Sigmoid colon (tissue), 3 donors: Measurements from ENCODE around the gene GUCY1A2.

Experiments
- CTCF ChIP-seq, 4 experiments: fragments of 450-650 bp in 3 of 4; fragments of 200-600 bp in 1 of 4; IDR thresholded peaks; one replicate each; pipeline ENCODE4 v1.5.1; 2016 to 2019; ENCODE audit warnings: antibody characterized with exemption in 4 of 4, mild to moderate bottlenecking in 3 of 4, moderate library complexity in 2 of 4
- POLR2A ChIP-seq, 2 donors: fragments of 450-650 bp; IDR thresholded peaks; one replicate each; pipeline ENCODE4 v1.6.1; 2016; ENCODE audit warnings: antibody characterized with exemption in 2 of 2, mild to moderate bottlenecking in 2 of 2, moderate library complexity in 2 of 2

GRCh38 chr11:106943089-106943488 lies 75.2 kb downstream of the GUCY1A2 start:
- TF ChIP-seq CTCF (IDR thresholded peaks at IDR 0.05): no peak
- TF ChIP-seq POLR2A (IDR thresholded peaks at IDR 0.05): no peak
